GM12878 (cell line): ENCODE measurements around the gene CYP26B1. TPM values are rescaled to one million over a fixed set of nuclear protein-coding genes. Genes with fewer than 3 reads are reported as not detected.

ENCODE experiments used
- ATAC-seq: fragments of 200-7000 bp; cut with Tn5 transposase; 3 replicates; pipeline ENCODE4 v1.9.1; 2020; ENCODE audit warnings: mild to moderate bottlenecking, moderate library complexity
- BruUV-seq: library from RNA; stranded (reverse); fragments of 400-500 nt; replicated peaks from 2 replicates; lab custom pipeline; 2021; lab: Mats Ljungman, UMichigan
- CTCF ChIA-PET: fragments of 300-600 bp; sonication (Branson Sonifier 250); formaldehyde crosslinking; extraction: SDS; loops from one replicate; lab custom pipeline; 2021; ENCODE audit warnings: inconsistent platforms; lab: Yijun Ruan, JAX
- POLR2A ChIA-PET: fragments of 350-600 bp; formaldehyde crosslinking; extraction: SDS; loops from one replicate; lab custom pipeline; 2021; ENCODE audit warnings: inconsistent platforms; lab: Charles Lee
- RAD21 ChIA-PET: fragments of 300-600 bp; sonication (Branson Sonifier 250); formaldehyde crosslinking; loops from one replicate; lab custom pipeline; 2023; ENCODE audit warnings: antibody characterized with exemption; ENCODE audit not compliant: unreplicated experiment; lab: Charles Lee
- SMC1A ChIA-PET: fragments of 300-600 bp; sonication (Branson Sonifier 250); formaldehyde crosslinking; loops from one replicate; lab custom pipeline; 2023; ENCODE audit not compliant: unreplicated experiment, uncharacterized antibody; lab: Charles Lee
- DNase-seq: peaks from one replicate; pipeline ENCODE4 v3.0.0-alpha.2; 2011; ENCODE audit warnings: low read depth, low spot score
- FAIRE-seq: peaks from 3 replicates; lab custom pipeline; 2011; peaks lifted over from hg19 to GRCh38; lab: Jason Lieb, UNC
- H2AFZ ChIP-seq: 2 replicates; pipeline ENCODE4 v1.6.0; 2011; ENCODE audit warnings: low read depth, low read length, control low read depth; ENCODE audit not compliant: control insufficient read depth
- H3K27ac ChIP-seq: 2 replicates; pipeline ENCODE4 v1.5.1; 2011; ENCODE audit warnings: control low read depth; ENCODE audit not compliant: control insufficient read depth, insufficient read depth
- H3K27me3 ChIP-seq, 2 experiments: replicated peaks in 1 of 2; 2 replicates each; pipeline versions ENCODE4 v1.6.0 to v1.6.1; 2011; ENCODE audit warnings: low read length in 1 of 2; ENCODE audit not compliant: control insufficient read depth in 2 of 2, insufficient read depth in 2 of 2
- H3K36me3 ChIP-seq, 2 experiments: 2 replicates each; pipeline ENCODE4 v1.5.1; 2011; ENCODE audit warnings: low read length in 1 of 2; ENCODE audit not compliant: control insufficient read depth in 2 of 2, insufficient read depth in 2 of 2
- H3K4me1 ChIP-seq: 2 replicates; pipeline ENCODE4 v1.6.1; 2011; ENCODE audit warnings: mild to moderate bottlenecking, low read length, moderate library complexity, mixed read lengths; ENCODE audit not compliant: control insufficient read depth, insufficient read depth
- H3K4me2 ChIP-seq: 2 replicates; pipeline ENCODE4 v1.6.0; 2011; ENCODE audit warnings: control low read depth; ENCODE audit not compliant: control insufficient read depth, insufficient read depth
- H3K4me3 ChIP-seq: fragments of 200-600 bp; sonication (generic); 2 replicates; pipeline ENCODE4 v1.5.1; 2016
- H3K79me2 ChIP-seq: 2 replicates; pipeline ENCODE4 v1.6.0; 2011; ENCODE audit warnings: low read length; ENCODE audit not compliant: control insufficient read depth, insufficient read depth
- H3K9ac ChIP-seq: 2 replicates; pipeline ENCODE4 v1.8.0; 2011; ENCODE audit warnings: low read length, control low read depth, mixed read lengths; ENCODE audit not compliant: control insufficient read depth, insufficient read depth
- H3K9me3 ChIP-seq: replicated peaks from 3 replicates; pipeline ENCODE4 v1.5.1; 2011; ENCODE audit warnings: mild to moderate bottlenecking, low read length; ENCODE audit not compliant: control insufficient read depth, insufficient read depth
- H4K20me1 ChIP-seq: 2 replicates; pipeline ENCODE4 v1.6.0; 2011; ENCODE audit not compliant: control insufficient read depth, insufficient read depth
- ETV6 ChIP-seq, 2 experiments: fragments of 450-650 bp in 1 of 2; IDR thresholded peaks in 1 of 2; conservative IDR thresholded peaks in 1 of 2; 2 replicates each; pipeline ENCODE4 v1.6.1; 2014; ENCODE audit warnings: antibody characterized with exemption in 1 of 2, borderline replicate concordance in 1 of 2, low read depth in 1 of 2, mild to moderate bottlenecking in 1 of 2, moderate library complexity in 1 of 2
- IKZF1 ChIP-seq: fragments of 450-650 bp; conservative IDR thresholded peaks from 2 replicates; pipeline ENCODE4 v1.6.1; 2017; ENCODE audit warnings: antibody characterized with exemption, mild to moderate bottlenecking
- IKZF2 ChIP-seq, 2 experiments: fragments of 450-650 bp; IDR thresholded peaks; 2 replicates each; pipeline ENCODE4 v1.6.1; 2017; ENCODE audit warnings: mild to moderate bottlenecking in 2 of 2, moderate library complexity in 2 of 2
- JUNB ChIP-seq: IDR thresholded peaks from 2 replicates; pipeline ENCODE4 v1.6.1; 2016; ENCODE audit warnings: antibody characterized with exemption, mild to moderate bottlenecking
- RELA ChIP-seq: fragments of 450-650 bp; IDR thresholded peaks from 2 replicates; pipeline ENCODE4 v1.8.0; 2014; ENCODE audit warnings: borderline replicate concordance; ENCODE audit not compliant: partially characterized antibody
- RFX5 ChIP-seq: IDR thresholded peaks from 2 replicates; pipeline ENCODE4 v1.6.1; 2011; ENCODE audit warnings: low read depth, low read length, improper control_type of control experiment
- ZNF274 ChIP-seq: IDR thresholded peaks from one replicate; pipeline ENCODE4 v1.8.0; 2011; ENCODE audit not compliant: insufficient read length, insufficient read depth
- ZNF622 ChIP-seq: fragments of 450-650 bp; IDR thresholded peaks from 2 replicates; pipeline ENCODE4 v1.6.1; 2017; ENCODE audit warnings: mild to moderate bottlenecking, inconsistent platforms
- WGBS: methylation state at CpG from one replicate; pipeline ENCODE4 v1.1.6; 2016; ENCODE audit warnings: low lambda C conversion rate; ENCODE audit not compliant: insufficient replicate concordance, insufficient coverage; ENCODE audit errors: missing lambda C conversion rate; 5-methylcytosine and 5-hydroxymethylcytosine counted together
- in situ Hi-C: fragments of 300-500 bp; cut with MboI; formaldehyde crosslinking; loops from 9 replicates; pipeline ENCODE4 v1.14.3; 2018; ENCODE audit warnings: mixed read lengths
- intact Hi-C: fragments of 100-400 bp; cut with micrococcal nuclease; formaldehyde crosslinking; loops from one replicate; pipeline ENCODE4 v1.14.2; 2022; ENCODE audit not compliant: unreplicated experiment
- polyA plus RNA-seq, 11 experiments: library from polyadenylated mRNA; depleted of rRNA in 4 of 11; unstranded in 6 of 11; stranded (reverse) in 5 of 11; fragments of >200 nt; fragmentation: Nextera tagmentation in 4 of 11; fragmentation: Illumina TruSeq in 1 of 11; extraction: Ambion mirVana in 4 of 11; extraction: Trizol in 1 of 11; gene quantifications; 1 replicate in 1 of 11; 2 replicates in 10 of 11; pipeline versions ENCODE4 v1.2.1 to v1.2.3, GENCODE V29; 2011 to 2016; ENCODE audit warnings: inconsistent platforms in 2 of 11, missing spikeins in 2 of 11, low read depth in 1 of 11
- total RNA-seq, 4 experiments: library from RNA; depleted of rRNA in 3 of 4; stranded (reverse); fragments of >200 nt in 3 of 4; fragmentation: Illumina TruSeq in 1 of 4; extraction: Trizol in 1 of 4; gene quantifications; 2 replicates each; pipeline versions ENCODE4 v1.2.1 to v1.2.3, GENCODE V29; 2013 to 2021
- TF ChIP-seq, protein P1 (sequence below): fragments of 450-650 bp; IDR thresholded peaks from 2 replicates; pipeline ENCODE4 v1.6.1; 2017; ENCODE audit warnings: mild to moderate bottlenecking, low read depth, inconsistent platforms; ENCODE audit not compliant: poor library complexity, severe bottlenecking
- TF ChIP-seq, protein P2 (sequence below): fragments of 450-650 bp; IDR thresholded peaks from 2 replicates; pipeline ENCODE4 v1.6.1; 2016; ENCODE audit warnings: mild to moderate bottlenecking, moderate library complexity, borderline replicate concordance
- TF ChIP-seq, protein P3 (sequence below): IDR thresholded peaks from 2 replicates; pipeline ENCODE4 v1.6.1; 2012; ENCODE audit warnings: low read depth, low read length, improper control_type of control experiment
- TF ChIP-seq, protein P4 (sequence below): fragments of 450-650 bp; IDR thresholded peaks from 2 replicates; pipeline ENCODE4 v1.6.1; 2018; ENCODE audit warnings: mild to moderate bottlenecking, low read depth, moderate library complexity; ENCODE audit not compliant: partially characterized antibody

Gene CYP26B1
- total and polyA plus RNA-seq, 10 of the 15 experiments (the other 5 are each of a cell fraction or from before 2014, with no cell fraction given): not detected

DNA sequence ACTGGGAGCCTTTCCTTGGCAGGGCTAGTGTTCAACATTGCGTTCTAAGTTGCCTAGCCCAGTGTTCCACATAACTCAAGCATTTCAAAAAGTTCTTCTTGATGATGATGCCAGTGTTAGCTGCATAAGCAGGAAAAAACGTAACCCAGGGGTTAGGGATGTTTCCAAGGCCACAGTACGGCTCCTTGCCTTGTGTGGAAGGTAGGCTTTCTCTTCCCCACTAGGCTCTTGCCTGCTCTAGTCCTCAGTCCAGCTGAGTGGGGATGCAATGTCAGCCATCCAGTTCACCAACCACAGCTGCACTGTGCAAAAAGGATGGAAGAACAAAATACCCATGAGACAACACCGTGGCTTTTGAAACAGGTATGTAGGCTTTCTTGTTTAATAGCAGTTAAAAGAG lies 28.0 kb upstream of the CYP26B1 start:
- FAIRE-seq (no peak), ATAC-seq (no peak), DNase-seq (no peak)
- WGBS: 0% methylated on average over 4 of the region's 4 CpGs
- in situ Hi-C loops: no loop called here
- Histone ChIP-seq H2AFZ (no peak overlapping the region), H3K27me3 (no peaks in the 10 kb centered on the region), H3K9ac (no peak overlapping the region), H3K79me2 (no peaks in the 10 kb centered on the region), H3K4me1 (no peaks in the 10 kb centered on the region), H3K4me3 (no peak overlapping the region), H3K27ac (no peak overlapping the region), H3K4me2 (no peak overlapping the region), H4K20me1 (no peaks in the 10 kb centered on the region), H3K9me3 (no peaks in the 10 kb centered on the region), H3K36me3 (no peaks in the 10 kb centered on the region)
- BruUV-seq: no TSS peak
- SMC1A ChIA-PET: interaction anchor here (0.8 kb wide), 1 partner anchor 149 kb away, joined by 3 read pairs; no protein-coding TSS in a partner anchor
- POLR2A ChIA-PET: no interaction called here
- intact Hi-C loops: no loop called here
- CTCF ChIA-PET: no interaction called here
- RAD21 ChIA-PET: no interaction called here
- no peak for TF ChIP-seq RELA
- TF ChIP-seq, protein P1, sequence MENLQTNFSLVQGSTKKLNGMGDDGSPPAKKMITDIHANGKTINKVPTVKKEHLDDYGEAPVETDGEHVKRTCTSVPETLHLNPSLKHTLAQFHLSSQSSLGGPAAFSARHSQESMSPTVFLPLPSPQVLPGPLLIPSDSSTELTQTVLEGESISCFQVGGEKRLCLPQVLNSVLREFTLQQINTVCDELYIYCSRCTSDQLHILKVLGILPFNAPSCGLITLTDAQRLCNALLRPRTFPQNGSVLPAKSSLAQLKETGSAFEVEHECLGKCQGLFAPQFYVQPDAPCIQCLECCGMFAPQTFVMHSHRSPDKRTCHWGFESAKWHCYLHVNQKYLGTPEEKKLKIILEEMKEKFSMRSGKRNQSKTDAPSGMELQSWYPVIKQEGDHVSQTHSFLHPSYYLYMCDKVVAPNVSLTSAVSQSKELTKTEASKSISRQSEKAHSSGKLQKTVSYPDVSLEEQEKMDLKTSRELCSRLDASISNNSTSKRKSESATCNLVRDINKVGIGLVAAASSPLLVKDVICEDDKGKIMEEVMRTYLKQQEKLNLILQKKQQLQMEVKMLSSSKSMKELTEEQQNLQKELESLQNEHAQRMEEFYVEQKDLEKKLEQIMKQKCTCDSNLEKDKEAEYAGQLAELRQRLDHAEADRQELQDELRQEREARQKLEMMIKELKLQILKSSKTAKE: no peak
- TF ChIP-seq JUNB: no peak
- TF ChIP-seq ETV6 (conservative IDR thresholded peaks at IDR 0.05 in 1 of 2, IDR thresholded peaks at IDR 0.05 in 1 of 2; ENCODE audit: borderline replicate concordance in 1 of 2, low read depth in 1 of 2): no peak
- TF ChIP-seq IKZF2 (IDR thresholded peaks at IDR 0.05): no peak
- TF ChIP-seq, protein P2, sequence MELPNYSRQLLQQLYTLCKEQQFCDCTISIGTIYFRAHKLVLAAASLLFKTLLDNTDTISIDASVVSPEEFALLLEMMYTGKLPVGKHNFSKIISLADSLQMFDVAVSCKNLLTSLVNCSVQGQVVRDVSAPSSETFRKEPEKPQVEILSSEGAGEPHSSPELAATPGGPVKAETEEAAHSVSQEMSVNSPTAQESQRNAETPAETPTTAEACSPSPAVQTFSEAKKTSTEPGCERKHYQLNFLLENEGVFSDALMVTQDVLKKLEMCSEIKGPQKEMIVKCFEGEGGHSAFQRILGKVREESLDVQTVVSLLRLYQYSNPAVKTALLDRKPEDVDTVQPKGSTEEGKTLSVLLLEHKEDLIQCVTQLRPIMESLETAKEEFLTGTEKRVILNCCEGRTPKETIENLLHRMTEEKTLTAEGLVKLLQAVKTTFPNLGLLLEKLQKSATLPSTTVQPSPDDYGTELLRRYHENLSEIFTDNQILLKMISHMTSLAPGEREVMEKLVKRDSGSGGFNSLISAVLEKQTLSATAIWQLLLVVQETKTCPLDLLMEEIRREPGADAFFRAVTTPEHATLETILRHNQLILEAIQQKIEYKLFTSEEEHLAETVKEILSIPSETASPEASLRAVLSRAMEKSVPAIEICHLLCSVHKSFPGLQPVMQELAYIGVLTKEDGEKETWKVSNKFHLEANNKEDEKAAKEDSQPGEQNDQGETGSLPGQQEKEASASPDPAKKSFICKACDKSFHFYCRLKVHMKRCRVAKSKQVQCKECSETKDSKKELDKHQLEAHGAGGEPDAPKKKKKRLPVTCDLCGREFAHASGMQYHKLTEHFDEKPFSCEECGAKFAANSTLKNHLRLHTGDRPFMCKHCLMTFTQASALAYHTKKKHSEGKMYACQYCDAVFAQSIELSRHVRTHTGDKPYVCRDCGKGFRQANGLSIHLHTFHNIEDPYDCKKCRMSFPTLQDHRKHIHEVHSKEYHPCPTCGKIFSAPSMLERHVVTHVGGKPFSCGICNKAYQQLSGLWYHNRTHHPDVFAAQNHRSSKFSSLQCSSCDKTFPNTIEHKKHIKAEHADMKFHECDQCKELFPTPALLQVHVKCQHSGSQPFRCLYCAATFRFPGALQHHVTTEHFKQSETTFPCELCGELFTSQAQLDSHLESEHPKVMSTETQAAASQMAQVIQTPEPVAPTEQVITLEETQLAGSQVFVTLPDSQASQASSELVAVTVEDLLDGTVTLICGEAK: no peak
- no peak for TF ChIP-seq ZNF274
- no peak for TF ChIP-seq IKZF1
- TF ChIP-seq ZNF622: no peak
- TF ChIP-seq, protein P3, sequence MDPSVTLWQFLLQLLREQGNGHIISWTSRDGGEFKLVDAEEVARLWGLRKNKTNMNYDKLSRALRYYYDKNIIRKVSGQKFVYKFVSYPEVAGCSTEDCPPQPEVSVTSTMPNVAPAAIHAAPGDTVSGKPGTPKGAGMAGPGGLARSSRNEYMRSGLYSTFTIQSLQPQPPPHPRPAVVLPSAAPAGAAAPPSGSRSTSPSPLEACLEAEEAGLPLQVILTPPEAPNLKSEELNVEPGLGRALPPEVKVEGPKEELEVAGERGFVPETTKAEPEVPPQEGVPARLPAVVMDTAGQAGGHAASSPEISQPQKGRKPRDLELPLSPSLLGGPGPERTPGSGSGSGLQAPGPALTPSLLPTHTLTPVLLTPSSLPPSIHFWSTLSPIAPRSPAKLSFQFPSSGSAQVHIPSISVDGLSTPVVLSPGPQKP: no peak
- TF ChIP-seq, protein P4, sequence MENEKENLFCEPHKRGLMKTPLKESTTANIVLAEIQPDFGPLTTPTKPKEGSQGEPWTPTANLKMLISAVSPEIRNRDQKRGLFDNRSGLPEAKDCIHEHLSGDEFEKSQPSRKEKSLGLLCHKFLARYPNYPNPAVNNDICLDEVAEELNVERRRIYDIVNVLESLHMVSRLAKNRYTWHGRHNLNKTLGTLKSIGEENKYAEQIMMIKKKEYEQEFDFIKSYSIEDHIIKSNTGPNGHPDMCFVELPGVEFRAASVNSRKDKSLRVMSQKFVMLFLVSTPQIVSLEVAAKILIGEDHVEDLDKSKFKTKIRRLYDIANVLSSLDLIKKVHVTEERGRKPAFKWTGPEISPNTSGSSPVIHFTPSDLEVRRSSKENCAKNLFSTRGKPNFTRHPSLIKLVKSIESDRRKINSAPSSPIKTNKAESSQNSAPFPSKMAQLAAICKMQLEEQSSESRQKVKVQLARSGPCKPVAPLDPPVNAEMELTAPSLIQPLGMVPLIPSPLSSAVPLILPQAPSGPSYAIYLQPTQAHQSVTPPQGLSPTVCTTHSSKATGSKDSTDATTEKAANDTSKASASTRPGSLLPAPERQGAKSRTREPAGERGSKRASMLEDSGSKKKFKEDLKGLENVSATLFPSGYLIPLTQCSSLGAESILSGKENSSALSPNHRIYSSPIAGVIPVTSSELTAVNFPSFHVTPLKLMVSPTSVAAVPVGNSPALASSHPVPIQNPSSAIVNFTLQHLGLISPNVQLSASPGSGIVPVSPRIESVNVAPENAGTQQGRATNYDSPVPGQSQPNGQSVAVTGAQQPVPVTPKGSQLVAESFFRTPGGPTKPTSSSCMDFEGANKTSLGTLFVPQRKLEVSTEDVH: no peak
- no peak for TF ChIP-seq RFX5
